KOPT-K1 (cell line): Measurements from ENCODE around the gene NPFFR2.
"Not testable (repeated sequence)": the region's sequence is repeated elsewhere in the genome, so short reads cannot be mapped to it uniquely, and the experiment has no call there.

Experiments used
- H3K27ac ChIP-seq: fragments of 200-600 bp; sonication (generic); 2 replicates; pipeline ENCODE4 v1.5.1; 2016; ENCODE audit warnings: antibody characterized with exemption, mild to moderate bottlenecking, low read depth, low read length; ENCODE audit not compliant: poor library complexity, severe bottlenecking
- H3K36me3 ChIP-seq: fragments of 200-600 bp; sonication (generic); 2 replicates; pipeline ENCODE4 v1.5.1; 2017; ENCODE audit warnings: antibody characterized with exemption, mild to moderate bottlenecking, low read length, moderate library complexity; ENCODE audit not compliant: insufficient read depth
- H3K9me3 ChIP-seq: fragments of 200-600 bp; sonication (generic); 2 replicates; pipeline ENCODE4 v1.5.1; 2017; ENCODE audit warnings: antibody characterized with exemption, low read length, mild to moderate bottlenecking; ENCODE audit not compliant: insufficient read depth, poor library complexity, severe bottlenecking

The NPFFR2 gene

GRCh38 chr4:72090606-72091005 is 58.8 kb downstream of the NPFFR2 start:
- not testable (repeated sequence) for H3K9me3 ChIP-seq, H3K27ac ChIP-seq, H3K36me3 ChIP-seq

- H3K9me3 ChIP-seq, result no peaks in the 10 kb centered on the region
- H3K36me3 ChIP-seq, result no peaks in the 10 kb centered on the region
- H3K27ac ChIP-seq, result no peak overlapping the region
Measured at GRCh38 chr4:72094059-72094797, 62.4 kb downstream of the NPFFR2 start.

GRCh38 chr4:72107456-72107855 is 75.7 kb downstream of the NPFFR2 start:
- no peaks in the 10 kb centered on the region for H3K9me3 ChIP-seq
- H3K36me3 ChIP-seq, result no peaks in the 10 kb centered on the region
- H3K27ac ChIP-seq, result no peak overlapping the region

GRCh38 chr4:72109364-72109763 is 77.6 kb downstream of the NPFFR2 start:
- no peaks in the 10 kb centered on the region for H3K36me3 ChIP-seq
- H3K9me3 ChIP-seq, result no peaks in the 10 kb centered on the region
- no peak overlapping the region for H3K27ac ChIP-seq

- no peaks in the 10 kb centered on the region for H3K36me3 ChIP-seq
- no peak overlapping the region for H3K27ac ChIP-seq
- no peaks in the 10 kb centered on the region for H3K9me3 ChIP-seq
Measured at GRCh38 chr4:72109959-72110497, 78.2 kb downstream of the NPFFR2 start.

- Histone ChIP-seq H3K27ac (no peak overlapping the region), H3K9me3 (no peaks in the 10 kb centered on the region), H3K36me3 (no peaks in the 10 kb centered on the region)
Measured at GRCh38 chr4:72110886-72111285, 79.1 kb downstream of the NPFFR2 start.

GRCh38 chr4:72111863-72112262 is 80.1 kb downstream of the NPFFR2 start:
- no peak overlapping the region for H3K27ac ChIP-seq
- no peaks in the 10 kb centered on the region for H3K36me3 ChIP-seq
- H3K9me3 ChIP-seq, result no peaks in the 10 kb centered on the region

- H3K36me3 ChIP-seq, result no peaks in the 10 kb centered on the region
- H3K27ac ChIP-seq, result no peak overlapping the region
- no peaks in the 10 kb centered on the region for H3K9me3 ChIP-seq
Measured at GRCh38 chr4:72112514-72113156, 80.8 kb downstream of the NPFFR2 start.

GRCh38 chr4:72118017-72118416 is 86.2 kb downstream of the NPFFR2 start:
- Histone ChIP-seq H3K27ac (no peak overlapping the region), H3K36me3 (no peaks in the 10 kb centered on the region), H3K9me3 (no peaks in the 10 kb centered on the region)

GRCh38 chr4:72119946-72120345 is 88.1 kb downstream of the NPFFR2 start:
- no peaks in the 10 kb centered on the region for H3K9me3 ChIP-seq
- H3K36me3 ChIP-seq, result no peaks in the 10 kb centered on the region
- H3K27ac ChIP-seq, result no peak overlapping the region

GRCh38 chr4:72128741-72129140 is 96.9 kb downstream of the NPFFR2 start:
- Histone ChIP-seq H3K36me3 (no peaks in the 10 kb centered on the region), H3K27ac (no peak overlapping the region), H3K9me3 (no peaks in the 10 kb centered on the region)

GRCh38 chr4:72136429-72136828 is 104.6 kb downstream of the NPFFR2 start:
- H3K9me3 ChIP-seq, result no peaks in the 10 kb centered on the region
- no peak overlapping the region for H3K27ac ChIP-seq
- no peaks in the 10 kb centered on the region for H3K36me3 ChIP-seq

- H3K9me3 ChIP-seq, H3K27ac ChIP-seq, H3K36me3 ChIP-seq: not testable (repeated sequence)
Measured at GRCh38 chr4:72139997-72140396, 108.2 kb downstream of the NPFFR2 start.

GRCh38 chr4:72144241-72144640 is 112.4 kb downstream of the NPFFR2 start:
- H3K36me3 ChIP-seq, result no peaks in the 10 kb centered on the region
- H3K9me3 ChIP-seq, result no peaks in the 10 kb centered on the region
- H3K27ac ChIP-seq, result no peak overlapping the region

- Histone ChIP-seq H3K36me3 (no peaks in the 10 kb centered on the region), H3K27ac (no peak overlapping the region), H3K9me3 (no peaks in the 10 kb centered on the region)
Measured at GRCh38 chr4:72152731-72153130, 120.9 kb downstream of the NPFFR2 start.

- H3K9me3 ChIP-seq, H3K27ac ChIP-seq, H3K36me3 ChIP-seq: not testable (repeated sequence)
Measured at GRCh38 chr4:72153634-72154033, 121.8 kb downstream of the NPFFR2 start.
